HCT116 (cell line): ENCODE measurements around the gene PPP1CC. TPM values are rescaled to one million over a fixed set of nuclear protein-coding genes. Genes with fewer than 3 reads are reported as not detected.

Experiments
- ATAC-seq: fragments of 200-7000 bp; cut with Tn5 transposase; 2 replicates; pipeline ENCODE4 v1.9.1; 2020; ENCODE audit warnings: mild to moderate bottlenecking, moderate library complexity
- BruUV-seq: library from RNA; stranded (reverse); fragments of 400-500 nt; replicated peaks from 2 replicates; lab custom pipeline; 2021; lab: Mats Ljungman, UMichigan
- CTCF ChIA-PET: fragments of 300-600 bp; sonication (Branson Sonifier 250); formaldehyde crosslinking; loops from one replicate; lab custom pipeline; 2021; ENCODE audit warnings: antibody characterized with exemption; lab: Charles Lee
- POLR2A ChIA-PET: fragments of 300-600, 350-600 bp; sonication (Branson Sonifier 250); formaldehyde crosslinking; loops from one replicate; lab custom pipeline; 2021; ENCODE audit warnings: antibody characterized with exemption; lab: Charles Lee
- RAD21 ChIA-PET, 2 experiments: fragments of 300-600 bp; sonication (Branson Sonifier 250); formaldehyde crosslinking; loops; one replicate each; lab custom pipeline; 2023; ENCODE audit warnings: low total read pairs in 2 of 2; ENCODE audit not compliant: uncharacterized antibody in 2 of 2, unreplicated experiment in 2 of 2, low non-redundant PET in 1 of 2; lab: Charles Lee
- DNase-seq: peaks from one replicate; pipeline ENCODE4 v3.0.0-alpha.2; 2010; ENCODE audit warnings: low read depth, low spot score
- H2AFZ ChIP-seq: fragments of 200-600 bp; shearing (Covaris generic), sonication (generic); 2 replicates; pipeline ENCODE4 v1.6.1; 2017; ENCODE audit warnings: low read depth, mixed run types, mixed read lengths, antibody characterized with exemption, low read length; ENCODE audit not compliant: poor library complexity, severe bottlenecking
- H3K27ac ChIP-seq: 2 replicates; pipeline ENCODE4 v1.5.1; 2012; ENCODE audit warnings: low read depth, low read length
- H3K27me3 ChIP-seq: fragments of 200-600 bp; sonication (generic); 2 replicates; pipeline ENCODE4 v1.6.1; 2016; ENCODE audit warnings: mixed run types, low read length, mixed read lengths; ENCODE audit not compliant: insufficient read depth
- H3K36me3 ChIP-seq, 2 experiments: fragments of 200-500 bp in 1 of 2; fragments of 200-600 bp in 1 of 2; sonication (Bioruptor generic) in 1 of 2; sonication (generic) in 1 of 2; 2 replicates each; pipeline versions ENCODE4 v1.5.1 to v1.6.1; 2014 to 2016; ENCODE audit warnings: low read length in 2 of 2, inconsistent platforms in 1 of 2, mixed read lengths in 1 of 2, mixed run types in 1 of 2; ENCODE audit not compliant: insufficient read depth in 2 of 2, control insufficient read depth in 1 of 2
- H3K4me1 ChIP-seq, 2 experiments: fragments of 200-600 bp in 1 of 2; sonication (generic) in 1 of 2; 2 replicates each; pipeline versions ENCODE4 v1.5.1 to v1.6.1; 2012 to 2017; ENCODE audit warnings: low read length in 2 of 2, inconsistent platforms in 1 of 2, mild to moderate bottlenecking in 1 of 2, mixed read lengths in 1 of 2, mixed run types in 1 of 2, moderate library complexity in 1 of 2; ENCODE audit not compliant: insufficient read depth in 2 of 2, control insufficient read depth in 1 of 2
- H3K4me2 ChIP-seq: fragments of 200-600 bp; sonication (generic); 2 replicates; pipeline ENCODE4 v1.6.1; 2017; ENCODE audit warnings: mixed run types, low read length, mixed read lengths
- H3K4me3 ChIP-seq, 2 experiments: fragments of 200-600 bp in 1 of 2; sonication (generic) in 1 of 2; replicated peaks in 1 of 2; 2 replicates each; pipeline ENCODE4 v1.5.1; 2011 to 2016; ENCODE audit warnings: low read length in 2 of 2, control low read depth in 1 of 2, low read depth in 1 of 2, mild to moderate bottlenecking in 1 of 2, mixed read lengths in 1 of 2, mixed run types in 1 of 2
- H3K79me2 ChIP-seq: fragments of 200-600 bp; sonication (generic); 2 replicates; pipeline ENCODE4 v1.6.1; 2017; ENCODE audit warnings: mild to moderate bottlenecking, mixed run types, low read length, moderate library complexity, mixed read lengths; ENCODE audit not compliant: insufficient read depth
- H3K9ac ChIP-seq: fragments of 200-600 bp; sonication (generic); 2 replicates; pipeline ENCODE4 v1.6.1; 2016; ENCODE audit warnings: low read length, mixed read lengths
- H3K9me2 ChIP-seq: fragments of 200-600 bp; sonication (generic), shearing (Covaris generic); 2 replicates; pipeline ENCODE4 v1.6.1; 2017; ENCODE audit warnings: mixed run types, mild to moderate bottlenecking, moderate library complexity; ENCODE audit not compliant: insufficient read depth
- H3K9me3 ChIP-seq, 2 experiments: fragments of 200-500 bp in 1 of 2; fragments of 200-600 bp in 1 of 2; sonication (Bioruptor generic) in 1 of 2; sonication (generic) in 1 of 2; 2 replicates each; pipeline ENCODE4 v1.6.1; 2014 to 2017; ENCODE audit warnings: low read length in 2 of 2, mixed read lengths in 2 of 2, inconsistent platforms in 1 of 2, low read depth in 1 of 2, mild to moderate bottlenecking in 1 of 2, mixed run types in 1 of 2, moderate library complexity in 1 of 2; ENCODE audit not compliant: control insufficient read depth in 1 of 2, insufficient read depth in 1 of 2
- H4K20me1 ChIP-seq: fragments of 200-600 bp; sonication (generic), shearing (Covaris generic); 2 replicates; pipeline ENCODE4 v1.6.1; 2017; ENCODE audit warnings: mixed run types, mild to moderate bottlenecking, moderate library complexity; ENCODE audit not compliant: insufficient read depth
- ATF3 ChIP-seq: IDR thresholded peaks from 2 replicates; pipeline ENCODE4 v1.6.1; 2012
- CBX3 ChIP-seq: IDR thresholded peaks from 2 replicates; pipeline ENCODE4 v1.6.1; 2012; ENCODE audit warnings: low read depth
- CEBPB ChIP-seq: IDR thresholded peaks from 2 replicates; pipeline ENCODE4 v1.6.1; 2012; ENCODE audit warnings: low read depth
- EGR1 ChIP-seq: IDR thresholded peaks from 2 replicates; pipeline ENCODE4 v1.6.1; 2012; ENCODE audit warnings: low read depth
- ELF1 ChIP-seq: IDR thresholded peaks from 2 replicates; pipeline ENCODE4 v1.6.1; 2012; ENCODE audit warnings: low read depth, borderline replicate concordance
- EZH2 ChIP-seq: fragments of 200-600 bp; sonication (generic); IDR thresholded peaks from 2 replicates; pipeline ENCODE4 v1.6.1; 2017; ENCODE audit warnings: antibody characterized with exemption, mixed run types
- JUND ChIP-seq: IDR thresholded peaks from 2 replicates; pipeline ENCODE4 v1.6.1; 2012
- MAX ChIP-seq: IDR thresholded peaks from 2 replicates; pipeline ENCODE4 v1.6.1; 2012
- POLR2A ChIP-seq: IDR thresholded peaks from 2 replicates; pipeline ENCODE4 v1.7.0; 2011; ENCODE audit warnings: borderline replicate concordance; ENCODE audit not compliant: insufficient read depth, insufficient read length; ENCODE audit errors: extremely low read depth
- SIN3A ChIP-seq: IDR thresholded peaks from 2 replicates; pipeline ENCODE4 v1.6.1; 2012; ENCODE audit warnings: low read depth
- SRF ChIP-seq: IDR thresholded peaks from 2 replicates; pipeline ENCODE4 v1.6.1; 2012; ENCODE audit warnings: low read depth
- TCF7L2 ChIP-seq: IDR thresholded peaks from 2 replicates; pipeline ENCODE4 v1.7.0; 2011; ENCODE audit warnings: borderline replicate concordance, inconsistent platforms; ENCODE audit not compliant: insufficient read depth, insufficient read length; ENCODE audit errors: extremely low read depth
- ZFX ChIP-seq: fragments of 450-650 bp; IDR thresholded peaks from 2 replicates; pipeline ENCODE4 v1.6.1; 2017
- ZNF274 ChIP-seq: fragments of 200-500 bp; sonication (Bioruptor generic); IDR thresholded peaks from 2 replicates; pipeline ENCODE4 v1.6.1; 2014; ENCODE audit warnings: mild to moderate bottlenecking, low read depth, low read length, inconsistent platforms
- intact Hi-C: fragments of 100-400 bp; cut with micrococcal nuclease; formaldehyde crosslinking; loops from 2 replicates; pipeline ENCODE4 v1.10.0; 2022
- total RNA-seq: library from RNA; stranded (reverse); gene quantifications from one replicate; pipeline ENCODE4 v1.2.1, GENCODE V29; 2021; ENCODE audit not compliant: unreplicated experiment

PPP1CC gene
- total RNA-seq, 1 experiment from 2014 or later, result 248 TPM

GRCh38 chr12:110754101-110754793 lies 11.6 kb upstream of the PPP1CC start:
- Histone ChIP-seq H3K9me2 (no peaks in the 10 kb centered on the region), H3K4me3 (no peak overlapping the region), H3K9me3 (no peaks in the 10 kb centered on the region), H3K9ac (no peak overlapping the region), H3K4me1 (no peaks in the 10 kb centered on the region), H3K27me3 (no peaks in the 10 kb centered on the region), H3K79me2 (no peaks in the 10 kb centered on the region), H3K27ac (no peak overlapping the region), H3K36me3 (no peaks in the 10 kb centered on the region), H3K4me2 (no peak overlapping the region), H2AFZ (no peak overlapping the region), H4K20me1 (no peaks in the 10 kb centered on the region)
- CTCF ChIA-PET, result no interaction called here
- no TSS peak for BruUV-seq
- no peak for DNase-seq
- RAD21 ChIA-PET, result no interaction called here
- intact Hi-C loops, result no loop called here
- POLR2A ChIA-PET, result no interaction called here
- no peak for ATAC-seq
- no peak for TF ChIP-seq CEBPB
- no peak for TF ChIP-seq ATF3
- no peak for TF ChIP-seq EGR1
- no peak for TF ChIP-seq ZNF274
- TF ChIP-seq SRF, result no peak
- no peak for TF ChIP-seq CBX3
- TF ChIP-seq EZH2, result no peak
- no peak for TF ChIP-seq SIN3A
- TF ChIP-seq POLR2A, result no peak
- TF ChIP-seq TCF7L2, result no peak
- no peak for TF ChIP-seq ZFX

DNA sequence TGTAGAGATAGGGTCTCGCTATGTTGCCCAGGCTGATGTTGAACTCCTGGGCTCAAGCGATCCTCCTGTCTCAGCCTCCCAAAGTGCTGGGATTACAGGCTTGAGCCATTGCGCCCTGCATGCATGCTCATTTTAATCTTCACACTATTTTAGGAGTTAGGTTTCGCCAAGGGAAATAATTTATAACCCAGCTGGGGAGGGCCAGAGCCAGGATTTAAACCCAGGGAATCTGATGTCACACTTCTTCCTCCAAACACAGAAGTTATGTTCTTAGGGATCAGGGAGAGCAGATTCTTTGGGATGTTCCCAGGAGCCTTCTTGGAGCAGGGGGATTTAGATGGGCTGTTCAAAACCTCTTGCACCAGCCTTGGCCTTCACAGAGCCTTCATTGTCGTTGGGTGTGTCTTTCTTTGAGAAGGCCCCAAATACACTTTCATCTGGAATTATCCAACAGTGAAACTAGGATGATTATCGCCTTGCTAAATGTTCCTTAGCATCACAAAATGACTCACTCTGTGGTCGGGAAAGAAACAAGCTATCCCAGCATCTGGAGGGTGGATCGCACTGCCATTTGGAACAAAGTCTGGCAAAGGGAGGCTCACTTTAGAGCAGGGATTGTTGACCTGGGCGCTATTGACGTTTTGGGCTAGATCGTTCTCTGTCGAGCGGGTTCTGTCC lies 8.2 kb upstream of the PPP1CC start:
- Histone ChIP-seq H4K20me1 (no peaks in the 10 kb centered on the region), H3K9me2 (no peaks in the 10 kb centered on the region), H3K36me3 (no peaks in the 10 kb centered on the region), H3K27ac (no peak overlapping the region), H3K9me3 (no peaks in the 10 kb centered on the region), H3K9ac (no peak overlapping the region), H3K4me2 (no peak overlapping the region), H3K27me3 (no peaks in the 10 kb centered on the region), H3K79me2 (no peaks in the 10 kb centered on the region), H3K4me1 (no peaks in the 10 kb centered on the region)
- ChIA-PET CTCF (no interaction called here), POLR2A (no interaction called here)
- no peak for ATAC-seq
- TF ChIP-seq MAX (no peak), CEBPB (no peak), SRF (no peak), JUND (no peak), SIN3A (no peak), ATF3 (no peak), ELF1 (no peak)
- TF ChIP-seq, all 23 proteins: peak for 0
- RAD21 ChIA-PET, result no interaction called here
- no peak for DNase-seq
- Histone ChIP-seq H2AFZ (no peak overlapping the region), H3K4me3 (no peak overlapping the region)
- no TSS peak for BruUV-seq
- intact Hi-C loops, result no loop called here
